Fibroblast of peridontal ligament (primary cell): ENCODE results near the gene RIN3.

Source experiments
- DNase-seq: peaks from one replicate; pipeline ENCODE4 v3.0.0-alpha.2; 2010; ENCODE audit errors: extremely low read depth

Gene RIN3

DNA sequence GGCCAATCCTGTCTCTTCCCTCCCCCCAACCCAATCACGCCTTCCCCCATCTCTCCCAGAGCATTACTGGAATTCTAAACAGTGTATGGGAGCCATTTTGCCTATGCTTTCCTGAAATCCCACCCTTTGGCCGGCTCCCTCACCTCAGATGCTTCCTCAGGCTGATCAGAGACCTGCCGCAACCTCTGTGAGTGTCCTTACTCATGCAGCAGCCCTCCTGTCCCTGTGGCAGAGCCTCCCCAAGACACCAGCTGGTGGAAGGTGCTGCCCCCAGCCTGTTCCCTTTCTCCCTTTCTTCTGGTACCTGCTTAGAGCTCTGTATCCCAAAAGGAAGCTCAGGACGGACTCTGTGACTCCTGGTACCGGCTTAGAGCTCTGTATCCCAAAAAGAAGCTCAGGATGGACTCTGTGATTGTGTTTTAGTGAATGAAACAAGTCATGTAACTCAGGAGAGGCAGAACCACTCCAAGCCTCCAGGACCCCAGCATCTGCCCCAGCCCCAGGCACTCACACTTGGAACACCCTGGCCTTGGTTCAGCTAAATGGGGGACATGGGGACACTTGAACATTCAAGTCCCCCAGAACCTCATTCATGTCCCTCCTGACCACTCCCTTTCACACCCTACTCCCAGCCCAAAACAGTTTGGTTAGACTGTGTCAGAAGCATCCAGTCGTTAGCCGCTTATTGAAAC is 29.3 kb upstream of the RIN3 start:
- DNase-seq = no peak

DNA sequence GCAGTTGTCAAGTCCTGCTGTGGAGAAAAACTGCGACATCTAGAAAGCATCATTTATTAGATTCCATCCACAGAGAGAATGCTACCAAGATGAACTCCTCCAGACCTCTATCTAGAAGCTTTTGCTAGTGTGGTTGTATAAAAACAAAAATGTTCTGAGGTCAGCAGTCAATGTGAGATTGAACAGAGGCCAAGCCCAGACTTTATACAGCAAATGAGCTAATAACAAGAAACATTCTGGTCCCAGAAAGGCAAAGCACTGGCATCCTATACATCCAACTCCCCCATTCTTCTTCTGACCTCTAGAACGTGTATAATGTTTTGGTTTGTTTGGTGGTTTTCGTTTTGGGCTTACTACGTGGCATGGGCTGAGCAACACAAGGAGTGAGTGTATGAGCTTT is 26.7 kb upstream of the RIN3 start:
- DNase-seq = peak; percentile 79

DNA sequence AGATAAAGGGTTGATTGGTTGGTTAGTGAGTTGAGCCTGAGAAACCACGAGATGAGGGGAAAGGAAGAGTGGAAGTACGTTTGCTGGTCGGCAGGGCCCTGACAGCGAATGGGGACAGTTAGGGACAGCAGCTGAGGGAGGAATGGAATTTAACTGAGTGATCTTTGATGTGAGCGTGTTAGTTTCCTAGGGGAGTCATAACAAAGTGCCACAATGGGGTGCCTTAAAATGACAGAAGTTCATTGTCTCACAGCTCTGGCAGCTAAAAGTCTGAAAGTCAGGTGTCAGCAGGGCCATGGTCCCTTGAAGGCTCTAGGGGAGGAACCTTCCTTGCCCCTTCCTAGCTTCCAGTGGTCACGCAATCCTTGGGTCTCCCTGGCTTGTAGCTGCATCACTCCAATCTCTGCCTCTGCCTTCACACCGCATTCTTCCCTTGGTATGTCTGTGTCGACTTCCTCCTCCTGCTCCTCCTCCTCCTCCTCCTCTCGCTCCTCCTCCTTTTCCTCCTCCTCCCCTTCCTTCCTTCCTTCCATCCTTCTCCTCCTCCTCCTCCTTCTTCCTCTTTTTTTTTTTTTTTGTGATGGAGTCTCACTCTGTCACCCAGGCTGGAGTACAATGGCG is 26.0 kb upstream of the RIN3 start:
- no peak for DNase-seq

DNA sequence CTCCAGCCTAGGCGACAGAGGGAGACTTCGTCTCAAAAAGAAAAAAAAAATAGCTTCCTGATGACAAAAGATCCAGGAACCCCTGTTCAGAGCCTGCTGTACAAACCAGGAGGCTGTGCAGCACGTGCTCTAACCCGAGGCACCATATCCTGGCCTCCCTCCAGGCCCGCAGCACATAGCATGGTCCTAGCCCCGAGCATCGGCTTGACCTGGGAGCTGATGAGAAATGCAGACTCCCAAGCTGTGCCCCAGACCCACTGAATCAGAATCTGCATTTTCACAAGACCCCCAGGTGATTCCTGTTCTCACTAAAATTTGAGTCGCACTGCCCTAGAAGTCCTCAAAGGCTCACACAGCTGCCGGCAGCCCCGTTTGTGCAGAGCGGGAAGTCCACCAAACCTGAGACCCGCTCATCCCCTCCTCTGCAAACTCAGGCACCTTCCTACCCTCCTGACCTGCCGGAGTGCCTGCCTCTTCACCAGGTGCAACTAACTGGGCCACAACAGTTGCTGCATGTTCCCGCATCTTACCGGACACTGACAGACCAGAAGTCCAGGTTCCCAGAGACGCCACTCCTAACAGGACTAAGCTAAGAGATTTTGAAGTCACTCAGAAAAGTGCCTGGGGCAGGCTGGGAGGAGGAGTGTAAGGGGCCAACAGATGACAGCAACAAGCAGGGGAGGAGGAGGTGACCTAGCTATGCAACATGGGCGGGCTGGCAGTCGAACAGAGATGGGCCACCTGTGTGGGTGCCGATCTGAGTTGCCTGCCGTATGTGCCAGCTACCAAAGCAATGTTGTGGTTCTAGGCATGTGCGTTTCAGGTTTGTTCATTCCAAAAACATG is 24.0 kb upstream of the RIN3 start:
- no peak for DNase-seq

DNA sequence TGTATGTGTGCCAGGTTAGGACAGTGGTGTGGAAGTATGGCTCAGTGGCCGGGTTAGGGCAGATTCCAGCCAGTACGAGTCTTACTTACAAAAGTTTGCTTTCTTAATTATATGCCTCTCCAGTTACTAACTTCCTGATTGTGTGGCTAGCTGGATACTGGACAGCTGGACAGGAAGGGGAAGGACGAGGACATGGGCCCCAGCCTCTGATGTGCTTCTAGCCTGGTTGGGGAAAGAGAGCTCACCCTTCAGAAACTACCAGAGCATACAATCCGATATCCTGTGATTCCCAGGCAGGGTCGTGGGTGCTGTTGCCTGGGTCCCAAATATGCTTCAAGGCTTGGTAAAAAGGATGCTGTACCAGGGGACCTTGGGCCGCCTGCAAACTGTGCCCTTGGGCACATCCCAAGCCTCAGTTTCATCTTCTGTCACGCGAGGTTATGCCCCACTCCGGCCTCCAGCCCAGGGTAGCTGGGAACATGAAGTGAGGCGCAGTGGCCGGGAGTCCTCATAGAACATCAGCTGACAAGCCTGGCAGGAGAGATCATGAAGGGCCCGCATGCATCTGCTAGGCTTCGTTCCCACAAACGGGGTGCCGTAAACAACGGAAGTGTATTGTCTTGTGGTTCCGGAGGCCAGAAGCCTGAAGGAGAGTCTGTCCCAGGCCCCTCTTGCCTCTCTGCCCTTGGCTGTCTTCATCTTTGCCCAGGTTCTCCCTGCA is 23.2 kb upstream of the RIN3 start:
- DNase-seq = no peak

DNA sequence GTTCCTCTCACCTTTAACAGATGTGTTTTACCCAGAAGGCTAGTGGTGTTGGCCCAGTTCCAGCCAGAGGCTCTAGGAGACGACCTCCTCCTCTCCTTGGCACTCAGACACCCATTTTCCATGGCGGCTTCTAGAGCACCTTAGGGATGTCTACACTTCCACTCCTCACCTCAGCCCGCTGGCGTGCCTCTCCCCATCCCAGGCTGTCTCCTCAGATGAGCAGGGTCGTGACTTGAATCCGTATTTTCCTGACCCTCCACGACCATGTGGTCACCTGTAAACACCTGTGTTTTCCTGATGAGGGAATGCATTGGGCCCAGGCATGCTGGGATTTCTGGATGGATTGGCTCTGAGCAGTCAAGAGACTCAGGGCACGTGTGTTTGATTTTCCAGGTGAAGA is 21.8 kb upstream of the RIN3 start:
- no peak for DNase-seq

DNA sequence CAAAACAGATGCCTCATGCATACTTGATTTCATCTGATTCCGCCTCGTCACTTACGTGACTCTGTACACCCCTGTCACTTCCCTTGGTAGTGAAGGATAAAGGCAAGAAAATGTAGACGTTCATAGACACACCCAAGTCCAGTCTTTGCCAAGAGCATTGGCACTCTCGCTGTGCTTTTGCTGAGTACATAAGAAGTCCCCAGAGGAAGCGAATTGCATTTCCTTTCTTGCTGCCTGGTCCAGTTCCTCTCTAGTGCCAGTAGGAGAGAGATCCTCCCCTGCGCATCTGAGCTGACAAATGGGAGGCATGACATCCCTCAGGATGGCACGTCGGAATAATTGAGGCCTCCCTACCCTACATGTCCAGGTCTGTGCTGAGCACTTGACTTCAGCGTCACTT is 21.3 kb upstream of the RIN3 start:
- no peak for DNase-seq

DNA sequence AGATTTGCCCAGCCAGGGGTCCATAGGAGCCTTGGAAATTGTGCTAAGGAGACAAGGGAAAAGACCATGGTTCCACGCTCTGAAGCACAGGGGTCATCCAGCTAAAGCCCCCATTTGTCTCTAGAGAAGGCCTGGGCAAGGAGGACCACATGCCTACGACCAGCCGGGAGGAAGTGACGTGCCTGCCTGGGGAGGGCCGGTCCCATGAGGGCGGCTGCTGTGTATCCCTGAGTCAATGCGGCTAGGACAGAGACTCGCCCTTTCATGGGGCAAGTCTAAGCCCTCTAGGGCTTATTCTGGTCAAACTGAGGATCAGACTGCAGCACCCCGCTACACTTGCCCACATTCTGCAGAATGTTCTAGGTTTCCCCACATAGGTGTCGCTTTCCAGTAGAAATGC is 20.6 kb upstream of the RIN3 start:
- no peak for DNase-seq

DNA sequence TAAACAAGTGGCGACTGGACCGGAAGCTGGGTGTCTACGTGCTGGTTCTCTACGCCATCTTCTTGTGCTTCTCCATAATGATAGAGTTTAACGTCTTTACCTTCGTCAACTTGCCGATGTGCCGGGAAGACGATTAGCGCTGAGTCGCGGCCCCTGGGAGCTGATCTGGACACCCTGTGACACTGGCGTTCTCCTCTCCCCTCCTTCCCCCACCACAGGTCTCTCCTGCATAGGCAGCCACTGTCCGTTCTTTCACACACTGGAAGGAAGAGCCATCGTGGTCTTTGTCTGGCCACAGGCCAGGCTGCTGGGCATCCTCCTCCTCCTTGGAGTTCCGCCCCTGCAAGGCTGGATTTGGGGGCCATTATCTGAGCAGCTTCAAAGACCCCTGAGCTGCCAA is 20.1 kb upstream of the RIN3 start:
- no peak for DNase-seq

DNA sequence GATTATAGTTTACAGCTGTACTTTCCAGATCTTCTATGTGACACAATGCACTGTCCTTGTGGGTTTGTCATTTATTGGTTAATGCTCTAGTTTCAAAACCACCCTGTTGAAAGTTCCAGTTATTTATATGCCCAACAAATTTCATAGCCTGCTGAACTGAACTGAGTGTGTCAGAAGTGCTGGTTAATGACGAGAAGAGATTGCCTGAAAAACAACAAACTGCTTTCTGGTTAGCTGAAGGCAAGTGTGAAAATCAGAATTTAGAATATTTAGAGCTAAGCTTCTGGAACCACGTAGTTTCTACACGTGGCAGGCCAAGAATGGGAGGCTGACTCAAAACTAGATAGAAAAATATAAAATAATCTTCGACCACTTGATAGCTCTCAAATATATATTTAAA is 19.1 kb upstream of the RIN3 start:
- DNase-seq = no peak

DNA sequence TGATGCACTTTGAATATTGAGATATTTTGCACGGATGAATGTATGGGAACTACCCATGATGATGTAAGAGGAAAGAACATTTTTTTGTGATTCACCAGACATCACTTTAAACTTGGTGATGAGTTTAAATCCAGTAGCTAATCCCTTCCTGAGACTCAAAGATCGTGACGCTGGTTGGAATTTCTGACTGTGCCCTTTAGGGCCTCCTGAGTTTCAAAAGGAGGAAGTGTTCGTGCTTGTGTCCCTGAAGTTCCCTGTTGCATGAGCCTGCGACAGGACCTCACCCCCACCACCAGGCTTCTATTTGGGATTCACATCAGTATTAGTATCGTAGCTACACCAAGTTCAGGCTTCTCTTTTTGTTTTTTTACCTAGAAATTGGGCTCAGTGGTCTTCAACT is 18.6 kb upstream of the RIN3 start:
- DNase-seq = no peak

DNA sequence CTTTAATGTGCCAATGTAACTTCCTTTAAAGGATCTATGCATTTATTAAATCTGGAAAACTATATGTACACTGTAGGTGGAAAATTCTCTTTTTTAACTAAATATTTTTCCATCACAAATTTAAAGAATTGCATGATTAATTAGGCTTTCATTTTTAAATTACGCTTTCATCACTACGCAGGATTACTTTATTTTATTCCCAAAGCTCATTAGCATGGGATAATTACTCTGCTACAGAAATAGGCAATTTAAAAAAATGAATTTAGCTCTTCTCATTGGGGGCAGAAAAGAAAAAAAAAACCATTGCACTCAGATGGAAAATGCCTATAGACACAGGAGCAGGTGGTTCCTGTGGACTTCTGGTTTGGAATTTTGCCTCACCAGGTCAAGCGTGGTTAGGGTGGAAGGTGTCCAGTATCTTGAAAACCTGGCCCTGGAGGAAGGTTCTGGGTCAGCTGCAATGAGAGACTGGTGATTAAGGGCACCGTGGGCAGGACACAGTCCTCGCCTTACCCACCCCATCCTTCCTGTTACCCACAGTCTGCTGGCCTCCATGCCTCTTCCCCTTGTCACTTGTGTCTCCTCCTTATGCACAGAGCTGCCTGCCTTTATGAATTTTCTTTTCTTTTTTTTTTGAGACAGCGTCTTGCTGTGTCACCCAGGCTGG is 17.3 kb upstream of the RIN3 start:
- DNase-seq = no peak

DNA sequence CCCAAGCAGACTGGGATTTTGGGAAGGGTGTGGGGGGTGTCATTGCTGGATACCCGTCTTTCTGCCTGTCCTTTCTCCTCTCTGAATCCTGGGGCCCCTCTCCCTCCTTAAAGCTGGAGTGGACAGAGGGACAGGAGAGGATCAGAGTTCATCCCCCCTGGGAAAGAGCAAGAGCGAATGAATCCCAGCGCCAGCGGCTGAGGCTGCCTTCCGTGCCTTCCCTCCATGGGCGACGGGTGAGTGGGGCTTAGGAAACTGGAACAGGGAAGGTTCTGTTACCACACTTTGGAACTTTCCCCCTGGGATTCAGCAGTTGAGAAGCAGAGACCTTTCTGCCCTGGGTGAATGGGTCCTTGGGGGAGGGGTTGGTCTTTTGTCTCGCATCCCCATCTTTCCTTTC is 16.2 kb upstream of the RIN3 start:
- DNase-seq = no peak

DNA sequence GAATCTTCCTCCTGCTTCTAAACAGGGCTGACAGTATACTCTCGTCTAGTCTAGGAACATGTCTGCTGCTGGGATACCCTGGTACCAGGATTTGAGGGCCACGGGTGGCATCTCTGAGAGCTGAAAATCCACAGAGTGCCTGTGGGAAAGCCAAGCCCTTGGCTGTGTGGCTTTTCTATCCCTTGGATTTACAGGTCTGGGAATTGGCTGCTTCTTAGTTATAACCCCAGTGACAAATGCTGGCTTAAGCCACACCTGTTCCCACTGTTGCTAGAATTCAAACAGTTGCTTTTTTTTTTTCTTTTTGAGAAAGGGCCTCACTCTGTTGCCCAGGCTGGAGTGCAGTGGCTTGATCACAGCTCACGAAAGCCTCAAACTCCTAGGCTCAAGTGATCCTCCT is 14.3 kb upstream of the RIN3 start:
- DNase-seq = no peak

DNA sequence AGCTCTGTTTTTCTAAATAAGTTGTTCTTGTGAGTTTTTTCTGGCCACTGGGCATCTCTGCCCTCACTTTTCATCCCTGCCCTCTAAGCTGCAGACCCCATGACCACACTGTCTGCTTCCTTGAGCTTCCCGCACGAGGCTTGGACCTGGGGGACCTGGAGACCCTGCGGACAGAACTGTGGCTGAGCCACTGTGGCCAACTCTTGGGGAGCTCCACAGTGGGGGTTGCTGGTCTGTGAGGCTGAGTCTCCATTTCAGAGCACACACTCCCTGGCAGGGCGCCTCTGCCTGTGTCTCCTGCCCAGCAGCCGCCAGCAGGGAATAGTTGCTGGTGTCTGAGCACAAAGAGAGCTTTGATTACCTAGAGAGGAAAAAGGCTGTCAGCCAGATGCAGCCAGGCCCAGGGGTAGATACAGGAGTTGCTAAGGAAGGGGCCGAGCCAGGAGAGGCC is 13.1 kb upstream of the RIN3 start:
- DNase-seq = no peak

DNA sequence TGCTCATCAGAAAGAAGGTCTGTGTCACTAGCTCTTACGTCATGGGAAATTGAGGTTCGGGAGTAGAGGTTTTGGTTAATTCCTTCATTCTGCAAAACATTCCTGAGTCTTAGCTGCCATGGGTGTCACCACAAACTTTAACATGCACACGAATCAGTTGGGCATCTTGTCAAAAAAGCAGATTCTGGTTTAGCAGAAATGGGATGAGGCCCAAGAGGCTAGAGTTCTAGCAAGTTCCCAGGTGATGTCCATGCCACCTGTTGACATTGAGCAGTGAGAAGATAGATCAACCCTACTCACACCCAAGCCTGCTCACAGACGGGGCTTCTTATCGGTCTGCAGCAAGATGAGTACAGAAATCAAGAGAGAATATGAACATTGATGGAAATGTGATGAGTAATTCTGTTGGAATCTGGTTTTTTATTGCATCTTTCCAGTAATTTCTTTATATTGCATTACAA is 11.7 kb upstream of the RIN3 start:
- peak; percentile 93 for DNase-seq

DNA sequence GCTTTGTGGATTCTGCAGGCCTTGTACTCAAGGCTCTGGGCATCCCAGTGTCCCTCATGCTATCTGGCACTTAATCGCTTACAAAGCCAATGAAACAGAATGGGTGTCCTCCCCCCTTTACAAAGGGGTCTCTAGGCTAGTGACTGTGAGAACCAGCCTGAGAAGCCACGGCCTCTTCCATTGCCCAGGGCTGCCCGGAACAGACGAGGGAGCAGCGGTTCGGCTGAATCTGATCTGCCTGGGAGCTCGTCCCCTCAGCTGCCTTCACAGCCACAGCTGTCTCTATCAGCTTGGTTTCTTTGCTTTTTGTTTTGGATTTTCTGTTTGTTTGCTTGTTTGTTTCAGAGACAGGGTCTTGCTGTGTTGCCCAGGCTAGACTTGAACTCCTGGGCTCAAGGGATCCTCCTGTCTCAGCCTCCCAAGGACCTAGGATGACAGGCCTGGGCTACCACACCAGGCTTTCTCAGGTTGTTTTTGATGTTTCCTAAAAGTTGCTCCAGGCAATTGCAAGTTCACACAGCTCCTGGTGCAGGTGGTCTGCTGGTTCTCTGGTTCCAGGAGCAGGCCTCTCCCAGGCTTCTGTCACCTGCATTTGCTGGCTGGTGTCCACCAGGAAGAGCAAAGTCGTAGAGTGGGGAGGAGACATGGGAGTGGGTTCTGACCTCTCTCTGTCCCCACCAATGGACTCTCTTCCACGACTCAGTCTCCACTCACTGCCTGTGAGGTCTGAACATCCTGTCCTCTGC is 10.9 kb upstream of the RIN3 start:
- DNase-seq = no peak

DNA sequence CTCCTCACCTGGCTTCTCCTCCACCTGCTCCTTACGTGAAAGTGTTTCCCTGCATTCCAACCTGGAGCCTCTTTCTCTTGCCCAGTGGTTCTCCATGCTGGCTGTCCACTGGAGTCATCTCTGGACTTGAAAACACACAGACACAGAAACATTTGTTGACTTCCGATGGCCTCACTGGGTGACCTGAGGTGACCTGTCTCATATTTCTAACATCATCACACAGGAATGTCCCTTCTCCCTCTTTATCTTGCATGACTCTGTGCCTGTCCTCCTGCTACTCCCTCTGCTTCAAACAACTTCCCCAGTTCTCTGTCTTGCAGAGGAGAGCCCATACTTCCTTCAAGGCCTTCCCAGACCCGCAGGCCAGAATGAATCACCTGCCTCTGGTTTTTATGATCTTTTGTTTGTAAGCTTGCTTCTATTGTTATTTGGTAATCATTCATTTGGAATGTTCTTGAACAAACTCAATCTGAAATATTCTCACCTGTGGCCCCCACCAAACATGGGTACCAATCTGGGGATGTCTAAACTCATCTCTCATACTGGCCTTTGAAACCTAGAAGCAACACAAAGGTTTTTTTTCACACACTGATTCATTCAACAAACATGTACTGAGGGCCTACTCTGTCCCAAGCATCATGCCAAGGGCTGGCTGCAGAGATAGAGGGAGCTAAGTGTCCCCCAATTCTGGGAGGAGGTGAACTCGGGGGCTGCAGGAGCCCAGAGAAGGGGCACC is 9.7 kb upstream of the RIN3 start:
- DNase-seq = peak; percentile 36

DNA sequence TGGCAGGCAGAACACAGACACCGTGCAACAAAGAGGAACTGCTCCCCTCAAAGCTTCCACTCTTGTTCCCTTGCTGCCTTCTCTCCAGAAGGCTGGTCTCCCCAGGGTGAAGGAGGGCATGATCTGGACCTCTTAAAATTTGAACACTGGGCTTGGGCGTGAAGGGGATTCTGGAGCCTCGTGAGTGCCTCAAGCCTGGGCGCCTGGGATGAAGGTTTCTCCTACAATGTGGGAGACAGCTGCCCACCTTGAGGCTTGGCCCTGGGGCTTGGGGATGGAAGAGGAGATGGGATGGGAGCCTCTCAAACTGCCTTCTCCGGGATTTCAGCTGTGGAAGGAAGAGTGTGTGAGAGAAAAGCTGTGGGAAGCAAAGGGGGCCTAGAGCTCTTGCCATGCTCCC is 7.8 kb upstream of the RIN3 start:
- DNase-seq = no peak

DNA sequence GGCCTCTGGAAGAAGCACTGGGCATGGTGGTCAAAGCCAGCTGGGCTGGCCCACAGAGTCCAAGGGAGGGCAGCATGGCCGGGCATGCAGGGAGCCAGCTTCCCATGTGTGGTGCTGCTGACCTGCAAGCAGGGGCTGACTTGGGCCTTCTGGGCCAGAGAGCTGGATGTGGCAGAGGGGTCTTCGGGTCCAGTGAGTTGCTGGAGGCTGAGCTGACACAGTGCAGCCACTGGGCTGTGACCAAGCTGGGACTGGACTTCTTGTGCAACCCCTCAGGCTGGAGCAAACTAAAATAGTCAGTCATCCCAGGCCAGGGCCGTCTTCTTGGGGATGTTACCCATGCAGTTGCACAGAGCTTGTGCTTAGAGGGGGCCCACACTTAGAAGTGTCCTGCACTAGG is 7.3 kb upstream of the RIN3 start:
- DNase-seq = no peak
